GM23338 (cell line): ENCODE data around the gene C10orf90. TPM values are rescaled to one million over a fixed set of nuclear protein-coding genes. Genes with fewer than 3 reads are reported as not detected.

Experiments
- ATAC-seq: fragments of 200-7000 bp; cut with Tn5 transposase; 3 replicates; pipeline ENCODE4 v1.9.1; 2020
- DNase-seq: peaks from one replicate; pipeline ENCODE4 v3.0.0-alpha.2; 2015; ENCODE audit warnings: low spot score
- H2AFZ ChIP-seq: fragments of 200-600 bp; sonication (generic); 2 replicates; pipeline ENCODE4 v1.8.0; 2016; ENCODE audit warnings: antibody characterized with exemption, mild to moderate bottlenecking, moderate library complexity
- H3F3A ChIP-seq: fragments of 200-600 bp; sonication (generic); replicated peaks from 2 replicates; pipeline ENCODE4 v1.8.0; 2017; ENCODE audit warnings: antibody characterized with exemption, mixed run types, low read depth
- H3K27ac ChIP-seq: fragments of 200-600 bp; sonication (generic); 2 replicates; pipeline ENCODE4 v1.6.1; 2016; ENCODE audit warnings: low read depth
- H3K27me3 ChIP-seq: fragments of 200-600 bp; sonication (generic); 2 replicates; pipeline ENCODE4 v1.8.0; 2016; ENCODE audit warnings: mild to moderate bottlenecking, mixed run types, moderate library complexity; ENCODE audit not compliant: insufficient read depth
- H3K36me3 ChIP-seq: fragments of 200-600 bp; sonication (generic); 2 replicates; pipeline ENCODE4 v1.8.0; 2016; ENCODE audit warnings: mild to moderate bottlenecking; ENCODE audit not compliant: insufficient read depth
- H3K4me1 ChIP-seq: fragments of 200-600 bp; sonication (generic); 2 replicates; pipeline ENCODE4 v1.8.0; 2016; ENCODE audit warnings: mild to moderate bottlenecking, moderate library complexity; ENCODE audit not compliant: insufficient read depth
- H3K4me2 ChIP-seq: fragments of 200-600 bp; sonication (generic); 2 replicates; pipeline ENCODE4 v1.7.1; 2017; ENCODE audit warnings: mixed run types
- H3K4me3 ChIP-seq: fragments of 200-600 bp; sonication (generic); 2 replicates; pipeline ENCODE4 v1.6.1; 2016; ENCODE audit warnings: mixed run types
- H3K79me2 ChIP-seq: fragments of 200-600 bp; sonication (generic); replicated peaks from 2 replicates; pipeline ENCODE4 v1.8.0; 2017; ENCODE audit warnings: mild to moderate bottlenecking; ENCODE audit not compliant: insufficient read depth
- H3K9me2 ChIP-seq: fragments of 200-600 bp; sonication (generic); 2 replicates; pipeline ENCODE4 v1.8.0; 2017; ENCODE audit not compliant: insufficient read depth
- H4K20me1 ChIP-seq: fragments of 200-600 bp; sonication (generic); replicated peaks from 2 replicates; pipeline ENCODE4 v1.8.0; 2017; ENCODE audit warnings: mild to moderate bottlenecking; ENCODE audit not compliant: insufficient read depth
- H3K27ac Mint-ChIP-seq: 2 replicates; pipeline ENCODE4 v1.8.0; 2020; ENCODE audit warnings: inconsistent platforms, mild to moderate bottlenecking, moderate library complexity, mixed read lengths
- H3K27me3 Mint-ChIP-seq: 3 replicates; pipeline ENCODE4 v1.8.0; 2022; ENCODE audit warnings: low read depth, mild to moderate bottlenecking, moderate library complexity, mixed read lengths, inconsistent platforms; ENCODE audit not compliant: insufficient read depth, poor library complexity
- H3K36me3 Mint-ChIP-seq: 3 replicates; pipeline ENCODE4 v1.8.0; 2021; ENCODE audit warnings: low read depth, mild to moderate bottlenecking, inconsistent platforms, moderate library complexity, mixed read lengths
- H3K4me1 Mint-ChIP-seq: 3 replicates; pipeline ENCODE4 v1.8.0; 2020; ENCODE audit warnings: mild to moderate bottlenecking, inconsistent platforms, mixed read lengths
- H3K4me3 Mint-ChIP-seq: 3 replicates; pipeline ENCODE4 v1.8.0; 2021; ENCODE audit warnings: moderate library complexity, mild to moderate bottlenecking, inconsistent platforms, mixed read lengths
- H3K9me3 Mint-ChIP-seq: 3 replicates; pipeline ENCODE4 v1.8.0; 2020; ENCODE audit warnings: moderate library complexity, mild to moderate bottlenecking, inconsistent platforms, mixed read lengths
- CREB1 ChIP-seq: fragments of 250-450 bp; sonication (Bioruptor Pico); IDR thresholded peaks from 2 replicates; pipeline ENCODE4 v1.5.0; 2020; ENCODE audit warnings: low read depth, mild to moderate bottlenecking, moderate library complexity
- CTCF ChIP-seq, 2 experiments: fragments of 200-600 bp in 1 of 2; sonication (generic) in 1 of 2; conservative IDR thresholded peaks; 2 replicates each; pipeline versions ENCODE4 v1.5.1 to v1.6.1; 2016 to 2017; ENCODE audit warnings: antibody characterized with exemption in 2 of 2, low read depth in 2 of 2, mild to moderate bottlenecking in 2 of 2, moderate library complexity in 1 of 2
- ETS1 ChIP-seq: IDR thresholded peaks from 2 replicates; pipeline ENCODE4 v1.6.1; 2016; ENCODE audit warnings: antibody characterized with exemption
- EZH2phosphoT487 ChIP-seq: fragments of 200-600 bp; sonication (generic); IDR thresholded peaks from one replicate; pipeline ENCODE4 v1.8.1; 2018; ENCODE audit warnings: antibody characterized with exemption; ENCODE audit not compliant: unreplicated experiment
- JUNB ChIP-seq: IDR thresholded peaks from one replicate; pipeline ENCODE4 v1.6.1; 2016; ENCODE audit warnings: antibody characterized with exemption; ENCODE audit not compliant: unreplicated experiment
- NANOG ChIP-seq: IDR thresholded peaks from 2 replicates; pipeline ENCODE4 v1.6.1; 2016; ENCODE audit warnings: antibody characterized with exemption, borderline replicate concordance
- POLR2AphosphoS5 ChIP-seq: IDR thresholded peaks from 2 replicates; pipeline ENCODE4 v1.6.1; 2016; ENCODE audit warnings: antibody characterized with exemption, low read depth
- STAT1 ChIP-seq: IDR thresholded peaks from one replicate; pipeline ENCODE4 v1.6.1; 2016; ENCODE audit warnings: antibody characterized with exemption; ENCODE audit not compliant: unreplicated experiment
- ZNF114 ChIP-seq: fragments of 250-450 bp; sonication (Bioruptor Pico); IDR thresholded peaks from 2 replicates; pipeline ENCODE4 v1.5.0; 2020; ENCODE audit warnings: mild to moderate bottlenecking, moderate library complexity
- ZNF331 ChIP-seq: fragments of 250-450 bp; sonication (Bioruptor Pico); IDR thresholded peaks from 2 replicates; pipeline ENCODE4 v1.5.0; 2020; ENCODE audit warnings: low read depth, mild to moderate bottlenecking, moderate library complexity
- polyA plus RNA-seq: library from polyadenylated mRNA; unstranded; fragments of >200 nt; fragmentation: Nextera tagmentation; extraction: Ambion mirVana; gene quantifications from 2 replicates; pipeline ENCODE4 v1.2.1, GENCODE V29; 2016
- total RNA-seq: library from RNA; depleted of rRNA; stranded (reverse); fragments of >200 nt; shearing (Covaris generic); gene quantifications from 2 replicates; pipeline ENCODE4 v1.2.3, GENCODE V29; 2014
- TF ChIP-seq, protein P1 (sequence below): IDR thresholded peaks from one replicate; pipeline ENCODE4 v1.6.1; 2018; ENCODE audit warnings: antibody characterized with exemption; ENCODE audit not compliant: unreplicated experiment
- TF ChIP-seq, protein P2 (sequence below): fragments of 250-450 bp; sonication (Bioruptor Pico); IDR thresholded peaks from 2 replicates; pipeline ENCODE4 v1.5.0; 2020; ENCODE audit warnings: mild to moderate bottlenecking, moderate library complexity

Gene C10orf90
- total and polyA plus RNA-seq, 2 experiments from 2014 or later = 0.76 to 0.97 TPM

DNA sequence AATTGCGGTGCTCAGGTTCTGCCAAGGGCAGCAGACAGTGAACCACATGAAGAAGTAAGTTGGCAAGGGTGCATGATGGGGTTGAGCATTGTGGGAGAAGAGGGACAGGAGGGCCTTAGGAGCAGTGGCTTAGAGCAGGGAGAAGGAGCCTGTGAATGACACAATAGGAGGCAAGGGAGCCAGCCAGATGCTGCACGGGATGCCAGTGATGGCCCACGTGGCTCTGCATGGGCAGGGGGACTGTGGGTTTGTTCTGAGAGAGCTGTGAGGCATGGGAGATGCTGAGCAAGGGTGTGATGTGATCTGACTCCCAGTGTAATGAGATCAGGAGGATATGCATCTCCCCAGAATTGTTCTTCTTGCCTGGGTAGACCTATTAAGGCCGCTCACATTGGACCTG is 60.9 kb downstream of the C10orf90 start (continued):
- TF ChIP-seq ZNF331 (no peak), EZH2phosphoT487 (no peak)

DNA sequence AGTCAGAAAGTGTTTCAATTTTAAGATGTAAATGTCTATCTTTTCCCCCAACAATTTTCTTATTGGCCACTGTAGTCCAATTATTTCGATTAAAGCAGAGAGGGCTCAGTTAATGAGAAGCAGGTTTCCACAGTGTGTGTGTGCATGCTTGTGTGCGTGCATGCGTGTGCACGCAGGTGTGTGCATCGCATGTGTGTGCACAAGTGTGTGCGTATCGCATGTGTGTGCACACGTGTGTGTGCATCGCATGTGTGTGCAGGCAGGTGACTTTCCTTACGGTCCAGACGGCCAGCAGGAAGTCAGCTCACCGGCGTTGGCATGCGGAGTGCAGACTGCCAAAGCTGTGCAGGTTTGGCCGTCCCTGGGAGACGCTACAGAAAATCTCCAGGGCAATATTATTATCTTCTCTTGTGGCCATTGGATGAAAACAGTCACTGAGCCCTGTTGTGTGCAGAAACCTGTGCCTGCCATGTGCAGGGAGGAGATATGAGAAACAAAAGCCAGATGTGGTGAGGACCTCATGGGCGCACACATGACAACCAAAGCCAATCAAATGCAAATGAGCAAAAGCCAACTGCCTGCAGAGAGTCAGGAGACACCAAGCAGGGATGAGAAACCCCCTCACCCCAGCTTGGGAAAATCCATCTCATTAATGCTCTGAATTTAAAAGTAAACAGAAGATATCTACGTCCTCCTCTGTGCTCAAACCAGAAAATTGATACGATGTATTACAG is 70.4 kb downstream of the C10orf90 start:
- Mint-ChIP-seq H3K9me3 (no peaks in the 10 kb centered on the region), H3K27me3 (peaks cover 2% of the 10 kb centered on the region), H3K4me1 (peaks cover 13% of the 10 kb centered on the region), H3K36me3 (no peaks in the 10 kb centered on the region), H3K27ac (no peak overlapping the region), H3K4me3 (no peak overlapping the region)
- Histone ChIP-seq H2AFZ (peak overlapping the region; percentile 93; the same call in 1 of the 2 replicates), H3K4me1 (peaks cover 6% of the 10 kb centered on the region; the same call in 1 of the 2 replicates), H4K20me1 (no peaks in the 10 kb centered on the region), H3K27me3 (no peaks in the 10 kb centered on the region), H3K79me2 (no peaks in the 10 kb centered on the region), H3K4me2 (peak overlapping the region; percentile 57; the same call in 1 of the 2 replicates), H3K27ac (no peak overlapping the region), H3K9me2 (no peaks in the 10 kb centered on the region), H3K36me3 (no peaks in the 10 kb centered on the region), H3F3A (no peaks in the 10 kb centered on the region), H3K4me3 (no peak overlapping the region)
- TF ChIP-seq, protein P1, sequence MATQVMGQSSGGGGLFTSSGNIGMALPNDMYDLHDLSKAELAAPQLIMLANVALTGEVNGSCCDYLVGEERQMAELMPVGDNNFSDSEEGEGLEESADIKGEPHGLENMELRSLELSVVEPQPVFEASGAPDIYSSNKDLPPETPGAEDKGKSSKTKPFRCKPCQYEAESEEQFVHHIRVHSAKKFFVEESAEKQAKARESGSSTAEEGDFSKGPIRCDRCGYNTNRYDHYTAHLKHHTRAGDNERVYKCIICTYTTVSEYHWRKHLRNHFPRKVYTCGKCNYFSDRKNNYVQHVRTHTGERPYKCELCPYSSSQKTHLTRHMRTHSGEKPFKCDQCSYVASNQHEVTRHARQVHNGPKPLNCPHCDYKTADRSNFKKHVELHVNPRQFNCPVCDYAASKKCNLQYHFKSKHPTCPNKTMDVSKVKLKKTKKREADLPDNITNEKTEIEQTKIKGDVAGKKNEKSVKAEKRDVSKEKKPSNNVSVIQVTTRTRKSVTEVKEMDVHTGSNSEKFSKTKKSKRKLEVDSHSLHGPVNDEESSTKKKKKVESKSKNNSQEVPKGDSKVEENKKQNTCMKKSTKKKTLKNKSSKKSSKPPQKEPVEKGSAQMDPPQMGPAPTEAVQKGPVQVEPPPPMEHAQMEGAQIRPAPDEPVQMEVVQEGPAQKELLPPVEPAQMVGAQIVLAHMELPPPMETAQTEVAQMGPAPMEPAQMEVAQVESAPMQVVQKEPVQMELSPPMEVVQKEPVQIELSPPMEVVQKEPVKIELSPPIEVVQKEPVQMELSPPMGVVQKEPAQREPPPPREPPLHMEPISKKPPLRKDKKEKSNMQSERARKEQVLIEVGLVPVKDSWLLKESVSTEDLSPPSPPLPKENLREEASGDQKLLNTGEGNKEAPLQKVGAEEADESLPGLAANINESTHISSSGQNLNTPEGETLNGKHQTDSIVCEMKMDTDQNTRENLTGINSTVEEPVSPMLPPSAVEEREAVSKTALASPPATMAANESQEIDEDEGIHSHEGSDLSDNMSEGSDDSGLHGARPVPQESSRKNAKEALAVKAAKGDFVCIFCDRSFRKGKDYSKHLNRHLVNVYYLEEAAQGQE = no peak
- no peak for TF ChIP-seq ZNF331
- TF ChIP-seq, protein P2, sequence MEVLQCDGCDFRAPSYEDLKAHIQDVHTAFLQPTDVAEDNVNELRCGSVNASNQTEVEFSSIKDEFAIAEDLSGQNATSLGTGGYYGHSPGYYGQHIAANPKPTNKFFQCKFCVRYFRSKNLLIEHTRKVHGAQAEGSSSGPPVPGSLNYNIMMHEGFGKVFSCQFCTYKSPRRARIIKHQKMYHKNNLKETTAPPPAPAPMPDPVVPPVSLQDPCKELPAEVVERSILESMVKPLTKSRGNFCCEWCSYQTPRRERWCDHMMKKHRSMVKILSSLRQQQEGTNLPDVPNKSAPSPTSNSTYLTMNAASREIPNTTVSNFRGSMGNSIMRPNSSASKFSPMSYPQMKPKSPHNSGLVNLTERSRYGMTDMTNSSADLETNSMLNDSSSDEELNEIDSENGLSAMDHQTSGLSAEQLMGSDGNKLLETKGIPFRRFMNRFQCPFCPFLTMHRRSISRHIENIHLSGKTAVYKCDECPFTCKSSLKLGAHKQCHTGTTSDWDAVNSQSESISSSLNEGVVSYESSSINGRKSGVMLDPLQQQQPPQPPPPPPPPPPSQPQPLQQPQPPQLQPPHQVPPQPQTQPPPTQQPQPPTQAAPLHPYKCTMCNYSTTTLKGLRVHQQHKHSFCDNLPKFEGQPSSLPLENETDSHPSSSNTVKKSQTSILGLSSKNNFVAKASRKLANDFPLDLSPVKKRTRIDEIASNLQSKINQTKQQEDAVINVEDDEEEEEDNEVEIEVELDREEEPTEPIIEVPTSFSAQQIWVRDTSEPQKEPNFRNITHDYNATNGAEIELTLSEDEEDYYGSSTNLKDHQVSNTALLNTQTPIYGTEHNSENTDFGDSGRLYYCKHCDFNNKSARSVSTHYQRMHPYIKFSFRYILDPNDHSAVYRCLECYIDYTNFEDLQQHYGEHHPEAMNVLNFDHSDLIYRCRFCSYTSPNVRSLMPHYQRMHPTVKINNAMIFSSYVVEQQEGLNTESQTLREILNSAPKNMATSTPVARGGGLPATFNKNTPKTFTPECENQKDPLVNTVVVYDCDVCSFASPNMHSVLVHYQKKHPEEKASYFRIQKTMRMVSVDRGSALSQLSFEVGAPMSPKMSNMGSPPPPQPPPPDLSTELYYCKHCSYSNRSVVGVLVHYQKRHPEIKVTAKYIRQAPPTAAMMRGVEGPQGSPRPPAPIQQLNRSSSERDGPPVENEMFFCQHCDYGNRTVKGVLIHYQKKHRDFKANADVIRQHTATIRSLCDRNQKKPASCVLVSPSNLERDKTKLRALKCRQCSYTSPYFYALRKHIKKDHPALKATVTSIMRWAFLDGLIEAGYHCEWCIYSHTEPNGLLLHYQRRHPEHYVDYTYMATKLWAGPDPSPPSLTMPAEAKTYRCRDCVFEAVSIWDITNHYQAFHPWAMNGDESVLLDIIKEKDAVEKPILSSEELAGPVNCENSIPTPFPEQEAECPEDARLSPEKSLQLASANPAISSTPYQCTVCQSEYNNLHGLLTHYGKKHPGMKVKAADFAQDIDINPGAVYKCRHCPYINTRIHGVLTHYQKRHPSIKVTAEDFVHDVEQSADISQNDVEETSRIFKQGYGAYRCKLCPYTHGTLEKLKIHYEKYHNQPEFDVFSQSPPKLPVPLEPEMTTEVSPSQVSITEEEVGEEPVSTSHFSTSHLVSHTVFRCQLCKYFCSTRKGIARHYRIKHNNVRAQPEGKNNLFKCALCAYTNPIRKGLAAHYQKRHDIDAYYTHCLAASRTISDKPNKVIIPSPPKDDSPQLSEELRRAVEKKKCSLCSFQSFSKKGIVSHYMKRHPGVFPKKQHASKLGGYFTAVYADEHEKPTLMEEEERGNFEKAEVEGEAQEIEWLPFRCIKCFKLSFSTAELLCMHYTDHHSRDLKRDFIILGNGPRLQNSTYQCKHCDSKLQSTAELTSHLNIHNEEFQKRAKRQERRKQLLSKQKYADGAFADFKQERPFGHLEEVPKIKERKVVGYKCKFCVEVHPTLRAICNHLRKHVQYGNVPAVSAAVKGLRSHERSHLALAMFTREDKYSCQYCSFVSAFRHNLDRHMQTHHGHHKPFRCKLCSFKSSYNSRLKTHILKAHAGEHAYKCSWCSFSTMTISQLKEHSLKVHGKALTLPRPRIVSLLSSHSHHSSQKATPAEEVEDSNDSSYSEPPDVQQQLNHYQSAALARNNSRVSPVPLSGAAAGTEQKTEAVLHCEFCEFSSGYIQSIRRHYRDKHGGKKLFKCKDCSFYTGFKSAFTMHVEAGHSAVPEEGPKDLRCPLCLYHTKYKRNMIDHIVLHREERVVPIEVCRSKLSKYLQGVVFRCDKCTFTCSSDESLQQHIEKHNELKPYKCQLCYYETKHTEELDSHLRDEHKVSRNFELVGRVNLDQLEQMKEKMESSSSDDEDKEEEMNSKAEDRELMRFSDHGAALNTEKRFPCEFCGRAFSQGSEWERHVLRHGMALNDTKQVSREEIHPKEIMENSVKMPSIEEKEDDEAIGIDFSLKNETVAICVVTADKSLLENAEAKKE = no peak
- TF ChIP-seq ZNF114 = no peak
- TF ChIP-seq CTCF (conservative IDR thresholded peaks at IDR 0.05; ENCODE audit: low read depth in 2 of 2) = no peak
- no peak for TF ChIP-seq JUNB
- no peak for TF ChIP-seq POLR2AphosphoS5
- TF ChIP-seq CREB1 = no peak
- TF ChIP-seq NANOG = no peak
- no peak for TF ChIP-seq ETS1
- no peak for TF ChIP-seq STAT1
- ATAC-seq (peak; percentile 33), DNase-seq (peak; percentile 7)
